Adrenal gland (tissue), 12 donors: ENCODE results near the gene ERH. TPM values are rescaled to one million over a fixed set of nuclear protein-coding genes. Genes with fewer than 3 reads are reported as not detected.

Experiments used
- DNase-seq, 7 donors: peaks; one replicate each; pipeline ENCODE4 v3.0.0-alpha.2; 2019 to 2020
- H3K27ac ChIP-seq, 5 donors: fragments of 200-600 bp; sonication (generic) in 4 of 5; 1 replicate in 3 of 5; 2 replicates in 2 of 5; pipeline versions ENCODE4 v1.5.1 to v1.8.0; 2016 to 2020; ENCODE audit warnings: mild to moderate bottlenecking in 1 of 5
- H3K27me3 ChIP-seq: fragments of 200-600 bp; 2 replicates; pipeline ENCODE4 v1.8.0; 2021
- H3K36me3 ChIP-seq, 2 donors: fragments of 200-600 bp; replicated peaks in 1 of 2; 1 replicate in 1 of 2; 2 replicates in 1 of 2; pipeline versions ENCODE4 v1.5.1 to v1.8.0; 2018 to 2022
- H3K4me1 ChIP-seq, 2 donors: fragments of 200-600 bp; replicated peaks in 1 of 2; 1 replicate in 1 of 2; 2 replicates in 1 of 2; pipeline versions ENCODE4 v1.5.1 to v1.8.0; 2018 to 2021
- H3K4me3 ChIP-seq, 4 donors: fragments of 200-600 bp; sonication (generic) in 3 of 4; one replicate each; pipeline ENCODE4 v1.5.1; 2016 to 2018
- H3K9me3 ChIP-seq, 3 donors: fragments of 200-600 bp; sonication (generic) in 1 of 3; replicated peaks in 1 of 3; 1 replicate in 2 of 3; 2 replicates in 1 of 3; pipeline versions ENCODE4 v1.5.1 to v1.8.0; 2016 to 2021
- CTCF ChIP-seq, 6 experiments: fragments of 450-650 bp in 4 of 6; fragments of 200-600 bp in 2 of 6; sonication (generic) in 1 of 6; IDR thresholded peaks; 1 replicate in 5 of 6; 2 replicates in 1 of 6; pipeline versions ENCODE4 v1.5.1 to v1.8.0; 2016 to 2021; ENCODE audit warnings: antibody characterized with exemption in 6 of 6, mild to moderate bottlenecking in 2 of 6, moderate library complexity in 1 of 6
- POLR2A ChIP-seq, 2 donors: fragments of 450-650 bp; IDR thresholded peaks; one replicate each; pipeline ENCODE4 v1.6.1; 2017; ENCODE audit warnings: antibody characterized with exemption in 2 of 2, mild to moderate bottlenecking in 2 of 2, moderate library complexity in 1 of 2
- WGBS, 4 donors: extraction: QIAGEN DNeasy Blood & Tissue Kit in 2 of 4; methylation state at CpG; one replicate each; pipeline versions ENCODE4 v1.1.5 to v1.1.7; 2013 to 2017; 5-methylcytosine and 5-hydroxymethylcytosine counted together
- intact Hi-C, 2 donors: fragments of 100-400 bp; cut with DNase I; formaldehyde crosslinking; loops; one replicate each; pipeline versions ENCODE4 v1.14.1 to v1.15.0; 2022 to 2023
- polyA plus RNA-seq, 3 donors: library from polyadenylated mRNA; stranded (reverse); fragments of 200-250 nt in 2 of 3; fragments of 350-450 nt in 1 of 3; fragmentation: Illumina TruSeq in 1 of 3; extraction: RNeasy Lipid Tissue Mini Kit (QIAGEN cat#74804) in 1 of 3; gene quantifications; one replicate each; pipeline ENCODE4 v1.2.3, GENCODE V29; 2013 to 2014
- total RNA-seq, 9 donors: library from RNA; depleted of rRNA in 4 of 9; stranded (reverse); fragments of >200 nt in 4 of 9; fragments of 120-200 nt in 1 of 9; fragmentation: NEBNext Ultra II Directional in 1 of 9; extraction: Animal tissue kit (Norgen Biotek cat#: 25700) in 1 of 9; gene quantifications; one replicate each; pipeline versions ENCODE4 v1.1.0 to v1.2.4, GENCODE V29; 2013 to 2023
- donor health status: healthy with polysubstance abuse.
- donor health status: Bipolar disorder and iron deficiency.
- donor health status: DM: yes; HTN: yes; CAD: no.
- donor health status: DM: no; HTN: no; CAD: no.
- donor health status: DM: no; HTN: no; CAD: no.
- donor health status: DM: yes; HTN: yes; CAD: no.

Gene ERH
- total and polyA plus RNA-seq, 12 donors = 39.6 to 217 (median 140) TPM

GRCh38 chr14:69355607-69356281, 42.4 kb downstream of the ERH start:
- no peak for TF ChIP-seq CTCF (IDR thresholded peaks at IDR 0.05)
- TF ChIP-seq POLR2A (IDR thresholded peaks at IDR 0.05) = no peak
- DNase-seq = peak in 3 of 7 donors; percentile 24 to 47 (median 29)
- no peak overlapping the region for H3K4me3 ChIP-seq
- H3K9me3 ChIP-seq = no peaks in the 10 kb centered on the region
- H3K27me3 ChIP-seq = no peaks in the 10 kb centered on the region
- peaks cover 0 to 10% of the 10 kb centered on the region in 2 donors for H3K4me1 ChIP-seq
- peak overlapping the region in 1 of 5 donors; percentile 34 for H3K27ac ChIP-seq
- intact Hi-C loops = loop anchor here in 1 of 2 donors (5.0 kb wide), 1 partner anchor 113 kb away; no protein-coding TSS in a partner anchor
- WGBS, 4 donors = 59 to 68% (median 67%) methylated on average over 3 to 6 of the region's 6 CpGs
- no peaks in the 10 kb centered on the region for H3K36me3 ChIP-seq

GRCh38 chr14:69355154-69355597, 42.9 kb downstream of the ERH start:
- Histone ChIP-seq H3K27ac (peak overlapping the region in 1 of 5 donors; percentile 34), H3K4me3 (no peak overlapping the region), H3K27me3 (no peaks in the 10 kb centered on the region), H3K9me3 (no peaks in the 10 kb centered on the region), H3K4me1 (peaks cover 0 to 10% of the 10 kb centered on the region in 2 donors), H3K36me3 (no peaks in the 10 kb centered on the region)
- 94 to 97% (median 95%) methylated on average over 6 of the region's 6 CpGs for WGBS, 4 donors
- no peak for TF ChIP-seq POLR2A (IDR thresholded peaks at IDR 0.05)
- no peak for TF ChIP-seq CTCF (IDR thresholded peaks at IDR 0.05)
- no peak for DNase-seq
- intact Hi-C loops = loop anchor here in 1 of 2 donors (5.0 kb wide), 1 partner anchor 113 kb away; no protein-coding TSS in a partner anchor

GRCh38 chr14:69354383-69355153, 43.5 kb downstream of the ERH start:
- Histone ChIP-seq H3K27ac (peak overlapping the region in 1 of 5 donors; percentile 3), H3K4me1 (peaks cover 0 to 10% of the 10 kb centered on the region in 2 donors), H3K36me3 (no peaks in the 10 kb centered on the region), H3K27me3 (no peaks in the 10 kb centered on the region), H3K9me3 (no peaks in the 10 kb centered on the region), H3K4me3 (no peak overlapping the region)
- intact Hi-C loops = loop anchor here in 1 of 2 donors (5.0 kb wide), 1 partner anchor 112 kb away; no protein-coding TSS in a partner anchor
- DNase-seq = no peak
- 81 to 90% (median 90%) methylated on average over 8 to 11 of the region's 11 CpGs for WGBS, 4 donors
- no peak for TF ChIP-seq CTCF (IDR thresholded peaks at IDR 0.05)
- TF ChIP-seq POLR2A (IDR thresholded peaks at IDR 0.05) = no peak

- Histone ChIP-seq H3K9me3 (no peaks in the 10 kb centered on the region), H3K4me3 (no peak overlapping the region), H3K36me3 (no peaks in the 10 kb centered on the region), H3K27me3 (no peaks in the 10 kb centered on the region), H3K4me1 (peaks cover 0 to 10% of the 10 kb centered on the region in 2 donors), H3K27ac (no peak overlapping the region)
- no peak for TF ChIP-seq POLR2A (IDR thresholded peaks at IDR 0.05)
- no peak for TF ChIP-seq CTCF (IDR thresholded peaks at IDR 0.05)
- 85 to 98% (median 96%) methylated on average over 3 of the region's 3 CpGs for WGBS, 4 donors
- intact Hi-C loops = no loop called here
- no peak for DNase-seq
Observed at GRCh38 chr14:69353168-69353567, 44.9 kb downstream of the ERH start.
